ENCODE data around the gene SLC35E4.

DNA sequence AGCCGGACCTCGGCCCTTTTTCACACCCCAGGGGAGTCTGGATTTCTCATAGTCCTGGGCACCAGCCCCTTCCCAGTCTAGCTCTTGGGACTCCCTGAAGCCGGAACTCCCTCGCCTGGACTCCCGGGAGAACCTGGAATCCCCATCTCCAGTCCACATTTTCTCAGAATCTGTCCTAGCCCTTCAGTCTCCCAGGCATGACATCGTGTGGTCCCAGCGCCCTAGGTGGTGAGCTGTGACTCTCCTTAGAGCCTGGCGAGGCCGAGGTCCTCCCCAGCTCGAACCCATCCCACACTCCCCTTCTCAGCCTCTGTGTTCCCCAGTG lies 32.8 kb downstream of the SLC35E4 start:
- TF ChIP-seq POLR2A (IDR thresholded peaks at IDR 0.05): no peak
- TF ChIP-seq, protein P1, sequence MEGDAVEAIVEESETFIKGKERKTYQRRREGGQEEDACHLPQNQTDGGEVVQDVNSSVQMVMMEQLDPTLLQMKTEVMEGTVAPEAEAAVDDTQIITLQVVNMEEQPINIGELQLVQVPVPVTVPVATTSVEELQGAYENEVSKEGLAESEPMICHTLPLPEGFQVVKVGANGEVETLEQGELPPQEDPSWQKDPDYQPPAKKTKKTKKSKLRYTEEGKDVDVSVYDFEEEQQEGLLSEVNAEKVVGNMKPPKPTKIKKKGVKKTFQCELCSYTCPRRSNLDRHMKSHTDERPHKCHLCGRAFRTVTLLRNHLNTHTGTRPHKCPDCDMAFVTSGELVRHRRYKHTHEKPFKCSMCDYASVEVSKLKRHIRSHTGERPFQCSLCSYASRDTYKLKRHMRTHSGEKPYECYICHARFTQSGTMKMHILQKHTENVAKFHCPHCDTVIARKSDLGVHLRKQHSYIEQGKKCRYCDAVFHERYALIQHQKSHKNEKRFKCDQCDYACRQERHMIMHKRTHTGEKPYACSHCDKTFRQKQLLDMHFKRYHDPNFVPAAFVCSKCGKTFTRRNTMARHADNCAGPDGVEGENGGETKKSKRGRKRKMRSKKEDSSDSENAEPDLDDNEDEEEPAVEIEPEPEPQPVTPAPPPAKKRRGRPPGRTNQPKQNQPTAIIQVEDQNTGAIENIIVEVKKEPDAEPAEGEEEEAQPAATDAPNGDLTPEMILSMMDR (IDR thresholded peaks at IDR 0.05): no peak
